Fibroblast of pulmonary artery (primary cell): ENCODE data around the gene CADPS.

Source experiments
- DNase-seq: peaks from one replicate; pipeline ENCODE4 v3.0.0-alpha.2; 2010; ENCODE audit warnings: low read depth
- H3K4me3 ChIP-seq: replicated peaks from 2 replicates; pipeline ENCODE4 v1.5.1; 2011; ENCODE audit warnings: low read depth, mild to moderate bottlenecking, control low read depth, low read length, moderate library complexity
- CTCF ChIP-seq: IDR thresholded peaks from 2 replicates; pipeline ENCODE4 v1.5.1; 2011; ENCODE audit warnings: mild to moderate bottlenecking, control low read depth, low read length, inconsistent platforms; ENCODE audit errors: missing control alignments

Gene CADPS

DNA sequence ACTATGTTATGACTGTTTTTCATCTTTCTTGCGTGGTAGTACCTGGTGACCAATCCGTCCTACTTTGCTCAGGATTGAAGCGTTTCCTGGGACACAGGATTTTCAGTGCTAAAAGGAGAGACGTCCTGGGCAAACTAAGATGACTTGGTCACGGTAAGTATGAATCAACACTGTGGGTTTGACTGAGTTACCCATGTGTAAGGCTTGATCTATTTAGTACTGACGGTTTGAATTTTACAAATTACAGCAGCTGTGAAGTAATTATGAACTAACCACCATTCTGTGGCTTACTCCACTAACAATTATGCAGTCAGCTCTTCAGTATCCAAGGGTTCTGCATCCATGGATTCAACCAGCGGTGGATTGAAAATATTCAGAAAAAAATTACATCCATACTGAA is 328.9 kb downstream of the CADPS start:
- no peak overlapping the region for H3K4me3 ChIP-seq
- no peak for TF ChIP-seq CTCF
- no peak for DNase-seq

GRCh38 chr3:62542185-62542584 is 333.0 kb downstream of the CADPS start:
- H3K4me3 ChIP-seq: no peak overlapping the region
- no peak for TF ChIP-seq CTCF
- DNase-seq: no peak

GRCh38 chr3:62539762-62540161 is 335.5 kb downstream of the CADPS start:
- H3K4me3 ChIP-seq: no peak overlapping the region
- no peak for TF ChIP-seq CTCF
- no peak for DNase-seq

GRCh38 chr3:62538691-62539356 is 336.4 kb downstream of the CADPS start:
- no peak overlapping the region for H3K4me3 ChIP-seq
- DNase-seq: no peak
- TF ChIP-seq CTCF: no peak

DNA sequence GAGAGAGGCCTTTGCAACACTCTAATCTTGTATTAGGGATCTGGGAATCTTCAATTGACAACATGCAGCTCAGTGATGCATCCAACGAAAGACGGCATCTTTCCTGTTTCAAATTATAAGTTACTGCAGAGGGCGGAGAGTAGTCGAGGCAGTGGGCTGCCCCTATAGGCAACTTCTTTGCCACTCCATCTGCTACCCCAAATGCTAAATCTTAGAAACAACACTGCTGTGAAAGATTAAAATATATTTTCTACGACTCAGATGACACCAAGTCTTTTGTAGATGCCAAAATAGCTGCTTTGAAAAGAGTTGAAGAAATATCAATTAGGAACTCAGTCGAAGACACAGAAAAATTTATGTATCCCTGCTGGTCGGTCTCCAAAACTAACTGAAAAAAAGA is 340.9 kb downstream of the CADPS start:
- no peak for DNase-seq
- TF ChIP-seq CTCF: no peak
- no peak overlapping the region for H3K4me3 ChIP-seq

GRCh38 chr3:62532796-62533195 is 342.4 kb downstream of the CADPS start:
- DNase-seq: no peak
- H3K4me3 ChIP-seq: no peak overlapping the region
- no peak for TF ChIP-seq CTCF

- no peak for TF ChIP-seq CTCF
- no peak for DNase-seq
- no peak overlapping the region for H3K4me3 ChIP-seq
Measured at GRCh38 chr3:62531981-62532380, 343.2 kb downstream of the CADPS start.
